GM21390 (cell line): ENCODE measurements around the gene CTU2.

Source experiments
- ATAC-seq: cut with Tn5 transposase; IDR thresholded peaks from one replicate; pipeline ENCODE4 v1.9.1; 2021; ENCODE audit not compliant: unreplicated experiment

Gene CTU2

GRCh38 chr16:88726981-88727380, 20.7 kb downstream of the CTU2 start:
- no peak for ATAC-seq

DNA sequence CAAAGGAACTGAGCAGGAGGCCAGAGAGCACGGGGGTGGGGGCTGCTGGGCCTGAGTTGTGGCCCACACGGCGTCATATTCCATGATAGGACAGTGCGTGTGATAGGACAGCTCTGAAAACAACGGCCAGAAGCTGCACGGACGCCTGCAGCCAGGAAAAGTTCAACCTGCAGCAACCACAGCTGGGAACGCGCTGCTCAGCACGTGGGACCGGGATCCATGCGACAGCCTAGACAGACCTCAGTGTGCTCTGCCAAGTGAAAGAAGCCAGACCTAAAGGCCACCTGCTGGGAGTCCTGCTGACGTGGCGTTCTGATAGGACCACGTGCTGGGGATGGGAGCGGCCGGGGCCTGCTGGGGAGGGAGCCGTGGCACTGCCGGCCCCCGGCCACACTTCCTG, 21.6 kb downstream of the CTU2 start:
- no peak for ATAC-seq

DNA sequence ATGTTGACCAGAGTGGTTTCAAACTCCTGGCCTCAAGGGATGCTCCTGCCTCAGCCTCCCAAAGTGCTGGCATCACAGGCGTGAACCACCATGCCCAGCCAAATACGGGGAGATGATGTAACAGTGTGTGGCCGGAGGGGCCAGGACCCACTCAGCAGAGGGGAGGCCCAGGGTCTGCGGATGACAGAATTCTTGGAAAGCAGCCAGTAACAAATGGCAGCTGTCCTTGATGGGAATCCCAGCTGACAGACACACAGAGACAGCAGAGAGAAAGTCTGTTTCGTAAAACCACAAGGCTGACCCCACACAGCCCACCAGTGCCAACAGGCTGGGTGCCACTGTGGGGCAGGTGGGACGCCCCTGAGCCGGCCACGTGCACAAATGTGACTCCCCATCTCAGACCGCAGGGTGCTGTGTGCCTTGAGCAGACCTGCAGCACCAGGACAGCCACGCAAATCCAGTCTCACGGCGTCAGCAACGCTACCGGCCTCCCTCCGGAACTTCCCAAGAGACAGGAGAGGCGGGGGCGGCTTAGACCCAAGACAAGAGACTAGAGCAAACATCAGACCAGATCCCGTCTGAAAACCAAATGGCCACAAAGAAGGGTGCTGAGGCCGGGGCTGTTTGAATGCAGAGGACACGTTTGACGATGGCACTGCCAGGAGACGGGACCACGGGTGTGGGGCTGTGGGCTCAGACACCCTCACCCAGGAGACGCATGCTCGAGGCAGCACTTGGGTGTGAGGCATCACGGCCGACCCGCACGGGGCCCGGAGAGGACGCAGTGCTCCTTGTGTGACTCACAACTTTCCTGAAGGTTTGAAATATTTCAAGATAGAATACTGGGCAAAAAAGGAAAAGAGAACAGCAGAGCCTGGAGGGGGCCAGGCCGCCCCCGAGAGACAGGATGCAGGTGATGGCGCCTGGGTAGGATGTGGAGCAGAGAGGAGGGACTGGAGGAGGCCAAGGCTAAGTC, 24.6 kb downstream of the CTU2 start:
- no peak for ATAC-seq

DNA sequence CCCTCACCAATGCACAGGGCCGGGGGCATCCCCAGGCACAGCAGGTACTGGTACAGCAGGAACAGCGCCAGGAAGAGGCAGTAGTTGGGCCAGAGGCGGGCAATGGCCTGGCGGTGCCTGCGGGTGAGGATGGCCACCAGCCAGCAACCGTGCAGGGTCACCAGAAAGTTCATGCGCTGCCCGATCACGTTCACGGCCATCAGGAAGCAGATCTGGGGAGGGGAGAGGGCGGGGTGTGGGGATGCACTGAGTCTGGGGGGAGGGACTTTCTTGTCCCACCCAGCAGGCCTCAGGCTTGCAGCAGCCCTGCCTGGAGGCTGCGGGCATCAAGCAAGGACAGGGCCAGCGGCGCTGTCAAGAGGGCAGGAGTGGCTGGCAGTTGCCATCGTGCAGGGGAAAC, 25.4 kb downstream of the CTU2 start:
- no peak for ATAC-seq

DNA sequence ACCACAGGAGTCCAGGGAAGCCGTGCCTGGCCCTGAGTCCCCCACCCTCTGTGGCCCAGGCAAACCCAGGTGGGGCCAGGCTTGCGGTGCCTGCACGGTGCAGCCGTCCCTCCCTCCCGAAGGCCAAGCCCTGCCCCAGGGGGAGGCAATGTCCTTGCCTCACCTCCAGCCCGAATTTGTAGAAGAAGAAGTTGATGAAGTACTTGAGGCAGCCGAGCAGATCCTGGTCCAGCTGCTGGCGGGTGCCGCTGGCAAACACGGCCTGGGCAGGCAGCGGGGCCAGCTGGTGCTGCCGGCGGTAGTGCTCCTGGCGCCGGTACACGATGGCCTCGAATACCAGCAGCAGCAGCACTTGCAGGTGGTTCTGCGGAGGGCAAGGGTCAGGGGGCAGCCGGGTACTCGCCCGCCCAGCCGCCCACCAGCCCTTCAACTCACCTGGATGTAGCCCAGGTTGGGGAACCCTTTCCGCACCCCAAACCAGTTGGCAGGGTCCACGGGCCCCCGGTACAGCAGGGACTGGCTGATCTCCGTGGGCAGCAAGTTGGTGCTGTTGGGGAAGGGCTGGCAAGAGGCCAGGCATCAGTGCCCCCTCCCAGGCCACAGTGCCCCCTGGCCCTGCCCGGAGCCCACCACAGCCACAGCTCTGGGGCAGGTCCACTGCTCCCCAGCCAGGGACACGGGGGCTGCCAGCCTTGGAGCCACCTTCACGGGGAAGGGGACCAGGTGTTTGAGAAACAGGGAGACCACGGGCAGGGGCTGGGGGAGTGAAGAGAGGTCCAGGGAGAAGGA, 26.1 kb downstream of the CTU2 start:
- no peak for ATAC-seq

- no peak for ATAC-seq
Measured at GRCh38 chr16:88732961-88733294, 26.6 kb downstream of the CTU2 start.

GRCh38 chr16:88733630-88734360, 27.5 kb downstream of the CTU2 start:
- no peak for ATAC-seq

- ATAC-seq: no peak
Measured at GRCh38 chr16:88734361-88734728, 28.0 kb downstream of the CTU2 start.

DNA sequence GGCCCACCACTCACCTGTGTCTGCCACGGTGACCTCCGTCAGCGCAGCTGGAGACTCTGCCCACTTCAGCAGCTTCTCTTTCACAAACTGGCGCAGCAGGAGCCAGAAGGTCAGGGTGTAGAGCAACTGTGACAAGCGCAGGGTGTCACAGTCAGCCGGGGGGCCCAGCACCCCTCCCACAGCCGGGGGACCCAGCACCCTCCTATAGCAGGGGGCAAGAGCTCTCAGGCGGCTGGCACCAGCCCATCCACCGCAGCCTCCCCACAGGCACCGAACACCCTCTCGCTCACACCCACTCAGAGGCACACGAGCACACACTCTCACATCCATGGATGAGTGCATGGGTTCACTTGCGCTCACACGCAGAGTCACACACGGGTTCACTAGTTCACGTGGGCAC, 28.8 kb downstream of the CTU2 start:
- no peak for ATAC-seq

DNA sequence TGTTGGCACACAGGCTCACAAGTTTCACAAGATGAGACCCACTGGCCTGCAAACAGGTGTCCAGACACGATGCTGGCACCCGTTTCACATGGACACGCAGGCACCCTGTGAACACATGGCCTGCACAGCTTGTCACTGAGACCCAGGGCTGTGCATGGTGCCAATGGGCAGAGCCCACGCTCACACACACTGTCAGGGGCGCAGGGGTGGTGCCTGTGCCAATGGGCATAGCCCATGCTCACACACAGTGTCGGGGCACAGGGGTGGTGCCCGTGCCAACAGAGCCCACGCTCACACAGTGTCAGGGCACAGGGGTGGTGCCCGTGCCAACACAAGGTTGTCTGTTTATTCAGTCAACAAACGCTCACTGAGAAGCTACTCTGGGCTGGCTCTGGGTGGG, 29.3 kb downstream of the CTU2 start:
- ATAC-seq: no peak

DNA sequence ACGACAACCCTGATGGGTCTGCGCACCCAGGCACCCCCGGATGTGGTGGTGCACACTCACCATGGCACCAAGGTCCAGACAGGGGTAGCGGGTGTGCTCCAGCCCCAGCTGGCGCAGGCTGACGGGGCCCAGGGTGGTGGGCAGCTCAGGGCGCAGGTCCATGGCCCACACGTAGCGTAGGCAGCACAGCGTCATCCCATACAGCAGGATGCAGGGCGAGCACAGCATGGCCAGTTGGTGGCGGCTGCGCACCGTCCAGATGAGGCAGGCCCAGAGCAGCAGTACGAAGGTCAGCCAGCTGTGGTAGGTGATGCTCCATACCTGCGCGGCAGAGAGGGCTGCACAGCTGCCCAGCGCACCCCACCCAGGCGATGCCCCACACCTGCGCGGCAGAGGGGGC, 29.8 kb downstream of the CTU2 start:
- no peak for ATAC-seq

DNA sequence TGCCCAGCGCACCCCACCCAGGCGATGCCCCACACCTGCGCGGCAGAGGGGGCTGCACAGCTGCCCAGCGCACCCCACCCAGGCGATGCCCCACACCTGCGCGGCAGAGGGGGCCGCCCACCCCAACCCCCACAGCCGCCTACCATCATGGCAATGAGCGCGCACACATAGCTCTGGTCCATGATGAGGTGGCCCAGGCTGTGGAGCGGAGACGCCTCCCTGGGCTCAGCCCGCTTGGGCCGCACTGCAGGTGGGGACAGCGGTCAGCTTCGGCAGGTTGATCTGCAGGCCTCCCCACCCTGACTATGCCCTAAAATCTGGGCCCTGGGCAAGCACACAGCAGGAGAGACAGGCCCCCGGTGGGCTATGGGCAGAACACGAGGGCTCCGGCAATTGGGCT, 30.2 kb downstream of the CTU2 start:
- ATAC-seq: no peak

GRCh38 chr16:88737298-88738150, 31.2 kb downstream of the CTU2 start:
- ATAC-seq: peak; percentile 55

DNA sequence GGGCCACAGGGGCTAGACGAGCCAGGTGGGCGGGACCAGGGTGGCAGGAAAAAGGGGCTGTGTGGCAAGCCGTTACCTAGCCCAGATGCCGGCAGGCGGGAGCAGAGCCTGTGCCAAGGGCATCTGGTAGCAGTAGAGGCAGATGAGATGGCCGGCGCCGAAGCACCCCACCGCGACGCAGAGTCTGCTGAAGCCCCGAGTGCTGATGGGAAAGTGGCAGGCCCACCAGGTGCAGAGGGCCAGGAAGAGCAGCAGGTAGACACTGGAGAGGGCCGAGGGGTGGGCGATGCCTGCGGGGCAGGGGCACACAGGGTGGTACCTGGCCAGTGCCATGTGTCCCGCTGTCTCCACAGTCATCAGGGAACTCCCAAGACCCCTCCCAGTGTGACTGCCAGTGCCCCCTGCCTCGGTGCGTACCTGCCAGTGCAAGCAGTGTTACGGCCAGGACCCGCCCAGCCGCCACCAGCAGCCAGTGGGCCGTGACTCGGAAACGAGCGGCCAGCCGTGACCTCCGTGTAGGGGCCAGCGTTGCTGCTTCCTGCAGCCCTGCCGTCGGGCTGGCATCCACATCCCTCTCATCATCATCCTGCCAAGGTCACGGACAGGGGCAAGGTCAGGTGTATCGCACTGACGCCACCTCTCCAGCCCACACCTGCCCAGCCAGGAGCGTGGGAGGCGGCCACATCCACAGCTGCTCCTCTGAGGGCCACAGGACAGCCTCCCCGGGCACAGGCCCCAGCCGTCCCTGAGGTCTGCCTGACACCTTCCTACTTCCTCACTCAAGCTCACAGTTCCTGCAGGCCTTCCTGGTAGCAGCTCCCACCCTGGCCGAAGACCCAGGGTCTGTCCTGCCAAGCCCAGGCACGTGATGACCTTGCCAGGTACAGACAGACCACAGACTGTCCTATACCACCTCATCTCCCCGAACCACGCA, 32.1 kb downstream of the CTU2 start:
- no peak for ATAC-seq

DNA sequence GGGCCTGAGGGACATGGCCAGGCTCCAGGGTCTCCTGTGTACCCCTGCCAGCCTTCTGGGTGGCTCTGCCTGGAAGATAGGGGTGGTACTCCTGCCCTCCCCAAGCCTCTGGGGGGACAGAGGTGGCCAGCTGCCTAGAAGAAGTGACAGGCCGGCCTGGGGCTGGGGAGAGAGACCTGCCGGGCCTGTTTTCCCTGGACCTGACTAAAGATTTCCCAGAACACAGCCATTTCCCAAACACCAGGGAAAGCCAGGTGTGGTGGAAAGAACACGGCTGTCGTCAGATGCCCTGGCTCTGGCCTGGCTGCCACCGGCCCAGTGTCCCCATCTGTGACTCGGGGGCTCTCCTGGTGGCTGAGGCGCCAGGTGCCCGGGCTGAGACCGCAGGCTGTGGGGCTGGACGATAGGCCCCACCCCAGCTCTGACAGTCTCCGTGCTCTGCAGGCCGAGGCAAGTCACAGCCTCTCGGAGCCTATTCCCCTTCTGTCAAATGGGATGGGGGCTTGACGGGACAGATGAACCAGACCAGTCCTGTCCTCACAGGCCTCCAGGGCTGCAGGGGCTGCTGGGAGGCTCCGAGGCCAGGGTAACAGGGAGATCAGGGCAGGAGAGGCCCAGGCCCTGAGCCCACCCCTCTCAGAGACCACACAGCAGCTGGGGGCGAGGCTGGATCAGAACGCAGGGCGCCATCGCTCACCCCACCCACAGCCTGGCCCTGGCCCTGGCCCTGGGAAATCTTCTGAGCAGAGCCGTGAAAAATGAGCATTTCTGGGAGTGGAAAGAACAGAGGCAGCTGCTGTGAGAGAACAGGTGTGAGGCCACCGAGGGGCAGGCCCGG, 33.1 kb downstream of the CTU2 start:
- no peak for ATAC-seq

- no peak for ATAC-seq
Measured at GRCh38 chr16:88739977-88740726, 33.8 kb downstream of the CTU2 start.

DNA sequence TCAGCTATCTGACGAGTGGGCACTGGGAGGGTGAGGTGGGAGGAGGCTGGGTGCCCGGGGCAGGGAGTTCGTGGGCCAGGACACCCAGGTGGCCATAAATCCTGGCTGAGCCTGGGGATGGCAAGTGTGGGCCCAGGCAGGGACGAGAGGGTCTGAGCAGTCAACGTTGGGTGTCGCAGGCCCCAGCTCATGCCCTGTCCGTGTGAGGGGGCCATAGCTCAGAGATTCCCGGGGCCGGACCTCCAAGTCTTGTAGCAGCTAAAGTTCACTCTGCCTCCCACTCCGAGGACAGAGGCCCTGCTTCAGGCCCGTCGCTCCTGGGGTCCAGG, 34.4 kb downstream of the CTU2 start:
- ATAC-seq: no peak

GRCh38 chr16:88741368-88741767, 35.1 kb downstream of the CTU2 start:
- no peak for ATAC-seq
